Gastroesophageal sphincter (tissue), 4 donors: Measurements from ENCODE around the gene TPGS1. TPM values are rescaled to one million over a fixed set of nuclear protein-coding genes. Genes with fewer than 3 reads are reported as not detected.

Experiments
- ATAC-seq: fragments of 150-250 bp; one replicate; pipeline ENCODE4 v1.9.1; 2016; ENCODE audit warnings: mild to moderate bottlenecking, moderate library complexity
- H3K27ac ChIP-seq, 4 donors: fragments of 200-600 bp; sonication (generic) in 3 of 4; 1 replicate in 3 of 4; 2 replicates in 1 of 4; pipeline ENCODE4 v1.5.1; 2016 to 2019
- H3K27me3 ChIP-seq: fragments of 200-600 bp; sonication (generic); one replicate; pipeline ENCODE4 v1.5.1; 2019
- H3K36me3 ChIP-seq, 2 donors: fragments of 200-600 bp; sonication (generic); one replicate each; pipeline ENCODE4 v1.5.1; 2019; ENCODE audit warnings: control low read depth in 1 of 2
- H3K4me1 ChIP-seq, 3 donors: fragments of 200-600 bp; sonication (generic); 1 replicate in 2 of 3; 2 replicates in 1 of 3; pipeline ENCODE4 v1.5.1; 2016 to 2019; ENCODE audit warnings: control low read depth in 2 of 3
- H3K4me3 ChIP-seq, 2 donors: fragments of 200-600 bp; sonication (generic); one replicate each; pipeline ENCODE4 v1.5.1; 2019; ENCODE audit warnings: mild to moderate bottlenecking in 1 of 2, moderate library complexity in 1 of 2
- H3K9me3 ChIP-seq, 3 donors: fragments of 200-600 bp; sonication (generic); one replicate each; pipeline ENCODE4 v1.5.1; 2017 to 2019; ENCODE audit warnings: control low read depth in 2 of 3
- EP300 ChIP-seq: sonication (generic); formaldehyde crosslinking; IDR thresholded peaks from one replicate; pipeline ENCODE4 v1.6.1; 2017; ENCODE audit warnings: antibody characterized with exemption, mild to moderate bottlenecking
- POLR2A ChIP-seq, 2 donors: fragments of 450-650 bp; IDR thresholded peaks; one replicate each; pipeline ENCODE4 v1.6.1; 2017; ENCODE audit warnings: antibody characterized with exemption in 2 of 2, mild to moderate bottlenecking in 2 of 2, moderate library complexity in 1 of 2
- POLR2AphosphoS5 ChIP-seq: sonication (generic); formaldehyde crosslinking; IDR thresholded peaks from one replicate; pipeline ENCODE4 v1.6.1; 2017; ENCODE audit warnings: antibody characterized with exemption
- WGBS, 2 donors: methylation state at CpG; one replicate each; pipeline ENCODE4 v1.1.5; 2018; ENCODE audit warnings: low coverage in 1 of 2; 5-methylcytosine and 5-hydroxymethylcytosine counted together
- total RNA-seq, 4 donors: library from RNA; depleted of rRNA; stranded (reverse); fragments of >200 nt; gene quantifications; one replicate each; pipeline ENCODE4 v1.1.0, GENCODE V29; 2016
- TF ChIP-seq, protein P1 (sequence below), 4 experiments: fragments of 200-600 bp in 2 of 4; fragments of 450-650 bp in 2 of 4; sonication (generic) in 1 of 4; IDR thresholded peaks; one replicate each; pipeline ENCODE4 v1.5.1; 2017 to 2019; ENCODE audit warnings: antibody characterized with exemption in 4 of 4, mild to moderate bottlenecking in 2 of 4, moderate library complexity in 2 of 4

TPGS1 gene
- total RNA-seq, 4 donors from 2014 or later, result 50.3 to 83.9 (median 69.7) TPM

DNA sequence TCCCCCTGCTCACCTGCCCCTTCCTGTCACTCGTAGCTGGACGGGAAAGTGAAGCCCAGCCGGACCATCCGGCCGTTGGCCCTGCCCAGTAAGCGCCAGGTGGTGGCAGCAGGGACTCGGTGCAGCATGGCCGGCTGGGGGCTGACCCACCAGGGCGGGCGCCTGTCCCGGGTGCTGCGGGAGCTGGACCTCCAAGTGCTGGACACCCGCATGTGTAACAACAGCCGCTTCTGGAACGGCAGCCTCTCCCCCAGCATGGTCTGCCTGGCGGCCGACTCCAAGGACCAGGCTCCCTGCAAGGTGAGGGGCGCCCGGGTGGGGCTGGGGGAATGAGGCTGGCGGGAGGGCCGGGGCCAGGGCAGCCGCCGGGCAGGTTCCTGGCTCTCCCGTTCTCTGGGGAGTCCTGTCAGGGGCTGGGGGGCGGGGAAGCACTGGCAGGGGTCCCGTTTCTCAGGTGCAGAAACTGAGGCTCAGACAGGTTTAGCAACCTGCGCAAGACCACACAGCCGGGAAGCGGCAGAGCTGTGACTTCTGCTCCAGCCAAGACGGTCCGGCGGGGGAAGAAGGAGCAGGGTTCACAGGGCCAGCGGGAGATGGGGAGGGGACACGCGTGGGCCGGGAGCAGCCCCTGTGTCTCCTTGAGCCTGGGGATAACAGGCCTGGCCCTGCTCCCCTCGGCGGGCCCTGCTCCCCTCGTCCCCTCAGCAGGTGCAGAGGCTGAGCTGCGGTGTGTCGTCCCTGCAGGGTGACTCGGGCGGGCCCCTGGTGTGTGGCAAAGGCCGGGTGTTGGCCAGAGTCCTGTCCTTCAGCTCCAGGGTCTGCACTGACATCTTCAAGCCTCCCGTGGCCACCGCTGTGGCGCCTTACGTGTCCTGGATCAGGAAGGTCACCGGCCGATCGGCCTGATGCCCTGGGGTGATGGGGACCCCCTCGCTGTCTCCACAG lies 41.9 kb downstream of the TPGS1 start:
- ATAC-seq, result no peak
- peaks cover 55% of the 10 kb centered on the region for H3K27me3 ChIP-seq
- H3K27ac ChIP-seq, result no peak overlapping the region
- no CpG with 5 or more reads among the region's 52 CpGs for WGBS, 2 donors
- no peak overlapping the region for H3K4me3 ChIP-seq
- H3K36me3 ChIP-seq, result no peaks in the 10 kb centered on the region
- H3K4me1 ChIP-seq, result peaks cover 0 to 8% (median 3%) of the 10 kb centered on the region in 3 donors
- TF ChIP-seq EP300 (no peak), POLR2A (IDR thresholded peaks at IDR 0.05) (no peak), POLR2AphosphoS5 (no peak)
- TF ChIP-seq, protein P1, sequence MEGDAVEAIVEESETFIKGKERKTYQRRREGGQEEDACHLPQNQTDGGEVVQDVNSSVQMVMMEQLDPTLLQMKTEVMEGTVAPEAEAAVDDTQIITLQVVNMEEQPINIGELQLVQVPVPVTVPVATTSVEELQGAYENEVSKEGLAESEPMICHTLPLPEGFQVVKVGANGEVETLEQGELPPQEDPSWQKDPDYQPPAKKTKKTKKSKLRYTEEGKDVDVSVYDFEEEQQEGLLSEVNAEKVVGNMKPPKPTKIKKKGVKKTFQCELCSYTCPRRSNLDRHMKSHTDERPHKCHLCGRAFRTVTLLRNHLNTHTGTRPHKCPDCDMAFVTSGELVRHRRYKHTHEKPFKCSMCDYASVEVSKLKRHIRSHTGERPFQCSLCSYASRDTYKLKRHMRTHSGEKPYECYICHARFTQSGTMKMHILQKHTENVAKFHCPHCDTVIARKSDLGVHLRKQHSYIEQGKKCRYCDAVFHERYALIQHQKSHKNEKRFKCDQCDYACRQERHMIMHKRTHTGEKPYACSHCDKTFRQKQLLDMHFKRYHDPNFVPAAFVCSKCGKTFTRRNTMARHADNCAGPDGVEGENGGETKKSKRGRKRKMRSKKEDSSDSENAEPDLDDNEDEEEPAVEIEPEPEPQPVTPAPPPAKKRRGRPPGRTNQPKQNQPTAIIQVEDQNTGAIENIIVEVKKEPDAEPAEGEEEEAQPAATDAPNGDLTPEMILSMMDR (IDR thresholded peaks at IDR 0.05), result no peak
- H3K9me3 ChIP-seq, result no peaks in the 10 kb centered on the region

DNA sequence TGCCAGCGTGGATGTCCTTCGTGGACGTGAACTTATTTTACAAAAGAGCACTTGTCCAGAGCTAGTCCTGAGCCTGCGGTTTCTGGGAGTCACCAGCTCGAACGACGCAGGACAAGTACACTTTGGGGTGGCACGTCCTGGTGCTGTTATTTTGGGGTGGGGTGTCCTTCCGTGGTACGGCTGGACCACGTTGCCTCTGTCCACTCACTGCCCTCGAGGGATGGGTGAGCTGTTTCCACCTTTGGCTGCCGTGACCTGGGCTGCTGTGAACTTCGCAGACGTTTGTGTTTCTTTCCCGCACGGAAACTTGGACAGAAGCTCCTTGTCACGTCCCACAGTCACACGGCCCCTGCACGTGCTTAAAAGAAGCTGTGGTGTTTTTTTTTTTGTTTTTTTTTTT lies 47.5 kb downstream of the TPGS1 start:
- WGBS, 2 donors, result 66 to 92% methylated on average over 9 to 13 of the region's 20 CpGs
- Histone ChIP-seq H3K27ac (no peak overlapping the region), H3K36me3 (no peaks in the 10 kb centered on the region), H3K4me3 (no peak overlapping the region), H3K9me3 (no peaks in the 10 kb centered on the region), H3K27me3 (peaks cover 25% of the 10 kb centered on the region), H3K4me1 (peaks cover 0 to 14% (median 10%) of the 10 kb centered on the region in 3 donors)
- no peak for TF ChIP-seq POLR2AphosphoS5
- TF ChIP-seq EP300, result no peak
- TF ChIP-seq POLR2A (IDR thresholded peaks at IDR 0.05), result no peak
- no peak for ATAC-seq

DNA sequence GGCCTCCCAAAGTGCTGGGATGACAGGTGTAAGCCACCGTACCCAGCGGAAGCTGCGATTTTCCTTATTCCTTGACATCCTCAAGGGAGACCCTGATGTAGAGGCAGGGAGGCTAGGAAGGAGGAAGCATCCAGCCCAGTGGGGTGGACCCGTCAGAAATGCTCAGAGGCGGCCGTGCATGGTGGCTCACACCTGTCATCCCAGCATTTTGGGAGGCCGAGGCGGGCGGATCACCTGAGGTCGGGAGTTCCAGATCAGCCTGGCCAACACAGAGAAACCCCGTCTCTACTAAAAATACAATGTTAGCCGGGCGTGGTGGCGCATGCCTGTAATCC lies 48.1 kb downstream of the TPGS1 start:
- no peak for TF ChIP-seq EP300
- TF ChIP-seq, protein P1 (IDR thresholded peaks at IDR 0.05), result no peak
- no peak for TF ChIP-seq POLR2AphosphoS5
- no peak for TF ChIP-seq POLR2A (IDR thresholded peaks at IDR 0.05)
- H3K27me3 ChIP-seq, result peaks cover 21% of the 10 kb centered on the region
- H3K9me3 ChIP-seq, result no peaks in the 10 kb centered on the region
- peaks cover 0 to 14% (median 10%) of the 10 kb centered on the region in 3 donors for H3K4me1 ChIP-seq
- H3K36me3 ChIP-seq, result no peaks in the 10 kb centered on the region
- WGBS, 2 donors, result 100% methylated on average over 1 of the region's 14 CpGs; no CpG with 5 or more reads in 1 of the 2 donors
- H3K27ac ChIP-seq, result no peak overlapping the region
- no peak for ATAC-seq
- H3K4me3 ChIP-seq, result no peak overlapping the region

DNA sequence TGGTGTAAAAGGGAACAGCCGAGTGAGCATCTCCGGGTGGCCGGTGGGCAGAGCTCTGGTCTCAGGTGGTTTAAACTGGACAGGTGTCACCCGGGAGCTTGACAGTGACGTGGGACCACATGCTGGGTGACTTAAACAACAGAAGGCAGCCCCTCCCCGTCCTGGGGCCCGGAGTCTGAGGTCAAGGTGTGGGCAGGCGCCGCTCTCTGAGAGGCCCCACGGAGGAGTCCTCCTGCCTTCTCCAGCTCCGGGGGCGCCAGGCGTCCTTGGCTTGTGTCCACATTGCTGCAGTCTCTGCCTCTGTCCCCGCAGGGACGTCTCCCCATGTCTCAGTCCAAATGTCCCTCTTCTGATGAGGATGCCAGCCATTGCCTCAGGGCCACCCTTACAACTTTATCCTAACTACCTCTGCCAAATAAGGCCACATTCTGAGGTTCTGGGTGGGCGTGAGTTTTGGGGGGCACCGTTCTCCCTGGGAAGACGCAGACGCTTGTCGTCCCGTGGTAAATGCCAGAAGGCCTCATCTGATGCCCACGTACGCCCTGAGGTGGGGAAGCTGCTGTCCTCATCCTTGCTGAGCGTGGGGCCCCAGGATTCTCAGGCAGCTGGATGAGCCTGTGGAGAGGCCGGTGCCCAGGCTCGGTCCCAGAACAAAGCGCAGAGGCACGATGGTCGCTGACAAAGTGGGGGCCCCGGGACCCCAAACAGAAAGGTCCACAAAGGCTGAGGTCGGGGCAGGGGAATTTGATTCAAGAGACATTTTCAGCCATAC lies 49.5 kb downstream of the TPGS1 start:
- Histone ChIP-seq H3K27ac (no peak overlapping the region), H3K27me3 (peaks cover 12% of the 10 kb centered on the region), H3K4me3 (no peak overlapping the region), H3K9me3 (no peaks in the 10 kb centered on the region), H3K36me3 (no peaks in the 10 kb centered on the region), H3K4me1 (peaks cover 0 to 9% (median 7%) of the 10 kb centered on the region in 3 donors)
- WGBS, 2 donors, result 88 to 92% methylated on average over 5 to 12 of the region's 31 CpGs
- peak; percentile 6 for ATAC-seq
- TF ChIP-seq, protein P1 (IDR thresholded peaks at IDR 0.05), result no peak
- TF ChIP-seq POLR2AphosphoS5 (no peak), POLR2A (IDR thresholded peaks at IDR 0.05) (no peak)

DNA sequence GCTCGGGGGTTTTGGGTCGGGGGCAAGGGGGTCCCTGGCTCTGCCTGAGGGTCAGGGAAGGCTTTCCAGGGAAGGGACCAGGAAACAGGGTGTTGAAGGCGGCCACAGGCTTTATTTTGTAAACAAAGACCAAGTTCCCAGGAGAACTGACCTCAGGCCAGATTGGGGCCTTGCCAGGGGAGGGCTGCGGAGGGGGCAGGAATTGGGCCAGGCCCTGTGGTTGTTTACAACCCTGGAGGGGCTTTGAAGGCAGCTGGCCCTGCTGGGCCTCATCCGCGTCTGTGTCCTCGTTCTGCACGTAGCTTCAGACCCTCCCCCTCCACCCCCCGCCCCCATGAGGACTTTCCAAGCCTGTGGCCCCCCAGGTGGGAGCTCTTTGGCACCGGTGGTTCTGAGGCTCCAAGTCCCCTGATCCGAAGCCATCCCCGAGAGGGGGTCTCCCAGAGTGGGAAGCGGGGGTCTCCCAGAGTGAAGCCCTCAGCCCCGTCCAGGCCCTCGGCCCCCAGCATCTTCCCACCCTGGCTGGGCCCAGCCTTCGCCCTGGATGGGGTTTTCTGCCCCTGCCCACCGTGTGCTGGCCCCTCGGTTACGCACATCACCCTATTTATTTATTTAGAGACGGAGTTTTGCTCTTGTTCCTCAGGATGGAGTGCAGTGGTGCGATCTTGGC lies 51.6 kb downstream of the TPGS1 start:
- ATAC-seq, result no peak
- WGBS, 2 donors, result 13 to 51% methylated on average over 3 to 10 of the region's 21 CpGs
- Histone ChIP-seq H3K9me3 (no peaks in the 10 kb centered on the region), H3K27me3 (no peaks in the 10 kb centered on the region), H3K4me1 (peaks cover 0 to 9% (median 7%) of the 10 kb centered on the region in 3 donors), H3K36me3 (no peaks in the 10 kb centered on the region), H3K4me3 (no peak overlapping the region), H3K27ac (peak overlapping the region in 1 of 4 donors; percentile 10)
- TF ChIP-seq, protein P1 (IDR thresholded peaks at IDR 0.05), result no peak
- TF ChIP-seq POLR2AphosphoS5, result no peak
- TF ChIP-seq POLR2A (IDR thresholded peaks at IDR 0.05), result no peak
- TF ChIP-seq EP300, result no peak
